Measurements from ENCODE around the gene RCN2. TPM values are rescaled to one million over a fixed set of nuclear protein-coding genes. Genes with fewer than 3 reads are reported as not detected.
"Not testable (repeated sequence)": the region's sequence is repeated elsewhere in the genome, so short reads cannot be mapped to it uniquely, and the experiment has no call there.

RCN2 gene
- polyA plus RNA-seq (2013, experiment 1 of 2) = 246 TPM
- polyA plus RNA-seq (2013, experiment 2 of 2) = 252 TPM

- no peaks in the 10 kb centered on the region for H3K79me1 ChIP-seq (ENCODE audit: low read depth, low read length)
- H3K9me3 ChIP-seq (replicated peaks in 1 of 2; ENCODE audit: control insufficient read depth in 2 of 2, insufficient read depth in 1 of 2, low read depth in 1 of 2, low read length in 2 of 2) = no peaks in the 10 kb centered on the region
- peaks cover 2 to 25% of the 10 kb centered on the region in 2 donors for H3K4me1 ChIP-seq (ENCODE audit: control insufficient read depth in 2 of 2, insufficient read depth in 1 of 2, low read depth in 1 of 2, low read length in 2 of 2)
- DNase-seq (ENCODE audit: low spot score) = peak; percentile 92
- peak within 1 kb of the TSS; percentile 96 for H3K23ac ChIP-seq (ENCODE audit: low read depth, low read length, poor library complexity)
- peak within 1 kb of the TSS; percentile 83 for H2AFZ ChIP-seq (ENCODE audit: low read length)
- H2AK5ac ChIP-seq (ENCODE audit: low read depth, low read length) = peak within 1 kb of the TSS; percentile 34
- H3K4me2 ChIP-seq (ENCODE audit: insufficient read depth, low read length, poor library complexity, severe bottlenecking) = peak within 1 kb of the TSS; percentile 65
- H3K27me3 ChIP-seq (ENCODE audit: control insufficient read depth in 3 of 3, insufficient read depth in 3 of 3, low read depth in 1 of 3, low read length in 3 of 3) = peaks cover 0 to 3% (median 0%) of the 10 kb centered on the region in 3 experiments
- H3K4me3 ChIP-seq (ENCODE audit: low read length in 2 of 2) = peak within 1 kb of the TSS; percentile 92 to 99
- H3K36me3 ChIP-seq (replicated peaks in 1 of 2; ENCODE audit: control insufficient read depth in 2 of 2, insufficient read depth in 2 of 2, low read length in 2 of 2) = peaks cover 8 to 42% of the 10 kb centered on the region in 2 donors
- H3K4ac ChIP-seq (ENCODE audit: low read length) = peak within 1 kb of the TSS; percentile 66
- peak within 1 kb of the TSS; percentile 12 for H2BK15ac ChIP-seq (ENCODE audit: low read length)
- no peak within 1 kb of the TSS for H4K91ac ChIP-seq (ENCODE audit: low read depth, low read length, poor library complexity)
- H3K14ac ChIP-seq (ENCODE audit: low read length) = peak within 1 kb of the TSS; percentile 95
- WGBS, 2 donors (ENCODE audit: extremely low coverage in 2 of 2, insufficient read length in 2 of 2, insufficient replicate concordance in 1 of 2) = no CpG with 5 or more reads among the region's 96 CpGs
- H2BK5ac ChIP-seq (ENCODE audit: low read length) = peak within 1 kb of the TSS; percentile 94
- H3K9ac ChIP-seq (ENCODE audit: low read depth, low read length, poor library complexity) = peak within 1 kb of the TSS; percentile 98
- H3K27ac ChIP-seq (replicated peaks; ENCODE audit: low read length) = peak within 1 kb of the TSS; percentile 91
- H3K18ac ChIP-seq (ENCODE audit: low read length) = peak within 1 kb of the TSS; percentile 98
- H2BK12ac ChIP-seq (ENCODE audit: low read length) = peak within 1 kb of the TSS; percentile 66
- peak within 1 kb of the TSS; percentile 49 for H2BK120ac ChIP-seq (ENCODE audit: low read depth, low read length)
- no peak within 1 kb of the TSS for H4K8ac ChIP-seq (ENCODE audit: low read depth, low read length)
These were observed at the start of gene RCN2 for GRCh38 chr15:76931397-76932134. Gene RCN2 (plus strand): TSS chr15:76931749. CDS start chr15:76931842, 93 bp downstream.

GRCh38 chr15:76885212-76885611, 46.3 kb upstream of the RCN2 start:
- DNase-seq (ENCODE audit: low spot score) = no peak
- Histone ChIP-seq H4K8ac (ENCODE audit: low read depth, low read length) (no peak overlapping the region), H3K4me3 (ENCODE audit: low read length in 2 of 2) (no peak overlapping the region), H3K23ac (ENCODE audit: low read depth, low read length, poor library complexity) (no peak overlapping the region), H3K18ac (ENCODE audit: low read length) (no peak overlapping the region), H3K9me3 (replicated peaks in 1 of 2; ENCODE audit: control insufficient read depth in 2 of 2, insufficient read depth in 1 of 2, low read depth in 1 of 2, low read length in 2 of 2) (no peaks in the 10 kb centered on the region), H2BK12ac (ENCODE audit: low read length) (no peak overlapping the region), H4K91ac (ENCODE audit: low read depth, low read length, poor library complexity) (no peak overlapping the region), H3K36me3 (replicated peaks in 1 of 2; ENCODE audit: control insufficient read depth in 2 of 2, insufficient read depth in 2 of 2, low read length in 2 of 2) (peaks cover 0 to 5% of the 10 kb centered on the region in 2 donors), H2AFZ (ENCODE audit: low read length) (no peak overlapping the region), H3K4me1 (ENCODE audit: control insufficient read depth in 2 of 2, insufficient read depth in 1 of 2, low read depth in 1 of 2, low read length in 2 of 2) (no peaks in the 10 kb centered on the region), H3K4ac (ENCODE audit: low read length) (no peak overlapping the region), H3K27me3 (ENCODE audit: control insufficient read depth in 3 of 3, insufficient read depth in 3 of 3, low read depth in 1 of 3, low read length in 3 of 3) (no peaks in the 10 kb centered on the region), H2BK120ac (ENCODE audit: low read depth, low read length) (no peak overlapping the region), H3K14ac (ENCODE audit: low read length) (no peak overlapping the region), H2AK5ac (ENCODE audit: low read depth, low read length) (no peak overlapping the region), H3K9ac (ENCODE audit: low read depth, low read length, poor library complexity) (no peak overlapping the region), H2BK5ac (ENCODE audit: low read length) (no peak overlapping the region), H3K27ac (replicated peaks; ENCODE audit: low read length) (no peak overlapping the region), H3K79me1 (ENCODE audit: low read depth, low read length) (no peaks in the 10 kb centered on the region), H3K4me2 (ENCODE audit: insufficient read depth, low read length, poor library complexity, severe bottlenecking) (no peak overlapping the region), H2BK15ac (ENCODE audit: low read length) (no peak overlapping the region)
- no CpG with 5 or more reads among the region's 2 CpGs for WGBS, 2 donors (ENCODE audit: extremely low coverage in 2 of 2, insufficient read length in 2 of 2, insufficient replicate concordance in 1 of 2)

GRCh38 chr15:76887280-76888141, 44.0 kb upstream of the RCN2 start:
- not testable (repeated sequence) for H3K79me1 ChIP-seq (ENCODE audit: low read depth, low read length); H4K91ac ChIP-seq (ENCODE audit: low read depth, low read length, poor library complexity); H3K4ac ChIP-seq (ENCODE audit: low read length); H2BK5ac ChIP-seq (ENCODE audit: low read length); H3K4me2 ChIP-seq (ENCODE audit: insufficient read depth, low read length, poor library complexity, severe bottlenecking); H3K27me3 ChIP-seq (ENCODE audit: control insufficient read depth in 3 of 3, insufficient read depth in 3 of 3, low read depth in 1 of 3, low read length in 3 of 3); H4K8ac ChIP-seq (ENCODE audit: low read depth, low read length); H3K14ac ChIP-seq (ENCODE audit: low read length); H3K4me1 ChIP-seq (ENCODE audit: control insufficient read depth in 2 of 2, insufficient read depth in 1 of 2, low read depth in 1 of 2, low read length in 2 of 2); DNase-seq (ENCODE audit: low spot score); H3K9me3 ChIP-seq (replicated peaks in 1 of 2; ENCODE audit: control insufficient read depth in 2 of 2, insufficient read depth in 1 of 2, low read depth in 1 of 2, low read length in 2 of 2); H2AK5ac ChIP-seq (ENCODE audit: low read depth, low read length); H2BK15ac ChIP-seq (ENCODE audit: low read length); H3K9ac ChIP-seq (ENCODE audit: low read depth, low read length, poor library complexity); H3K36me3 ChIP-seq (replicated peaks in 1 of 2; ENCODE audit: control insufficient read depth in 2 of 2, insufficient read depth in 2 of 2, low read length in 2 of 2); H2AFZ ChIP-seq (ENCODE audit: low read length); H2BK12ac ChIP-seq (ENCODE audit: low read length); H3K27ac ChIP-seq (replicated peaks; ENCODE audit: low read length); H2BK120ac ChIP-seq (ENCODE audit: low read depth, low read length)
- no CpG with 5 or more reads among the region's 14 CpGs for WGBS, 2 donors (ENCODE audit: extremely low coverage in 2 of 2, insufficient read length in 2 of 2, insufficient replicate concordance in 1 of 2)
- Histone ChIP-seq H3K18ac (ENCODE audit: low read length) (peak overlapping the region; percentile 19), H3K4me3 (ENCODE audit: low read length in 2 of 2) (peak overlapping the region in 1 of 2 donors; percentile 16), H3K23ac (ENCODE audit: low read depth, low read length, poor library complexity) (peak overlapping the region; percentile 65)

DNA sequence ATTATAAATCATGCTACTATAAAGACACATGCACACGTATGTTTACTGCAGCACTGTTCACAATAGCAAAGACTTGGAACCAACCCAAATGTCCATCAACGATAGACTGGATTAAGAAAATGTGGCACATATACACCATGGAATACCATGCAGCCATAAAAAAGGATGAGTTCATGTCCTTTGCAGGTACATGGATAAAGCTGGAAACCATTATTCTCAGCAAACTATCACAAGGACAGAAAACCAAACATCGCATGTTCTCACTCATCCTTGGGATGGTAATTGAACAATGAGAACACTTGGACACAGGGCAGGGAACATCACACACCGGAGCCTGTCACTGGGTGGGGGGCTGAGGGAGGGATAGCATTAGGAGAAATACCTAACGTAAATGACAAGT, 38.7 kb upstream of the RCN2 start:
- H3K4me1 ChIP-seq (ENCODE audit: control insufficient read depth in 2 of 2, insufficient read depth in 1 of 2, low read depth in 1 of 2, low read length in 2 of 2); H3K36me3 ChIP-seq (replicated peaks in 1 of 2; ENCODE audit: control insufficient read depth in 2 of 2, insufficient read depth in 2 of 2, low read length in 2 of 2); H2BK120ac ChIP-seq (ENCODE audit: low read depth, low read length); H3K4me3 ChIP-seq (ENCODE audit: low read length in 2 of 2); H3K9ac ChIP-seq (ENCODE audit: low read depth, low read length, poor library complexity); H3K4me2 ChIP-seq (ENCODE audit: insufficient read depth, low read length, poor library complexity, severe bottlenecking); H2BK5ac ChIP-seq (ENCODE audit: low read length); H4K8ac ChIP-seq (ENCODE audit: low read depth, low read length); H3K4ac ChIP-seq (ENCODE audit: low read length); H4K91ac ChIP-seq (ENCODE audit: low read depth, low read length, poor library complexity); H3K27ac ChIP-seq (replicated peaks; ENCODE audit: low read length); H2BK12ac ChIP-seq (ENCODE audit: low read length); H3K79me1 ChIP-seq (ENCODE audit: low read depth, low read length); H2BK15ac ChIP-seq (ENCODE audit: low read length); H3K9me3 ChIP-seq (replicated peaks in 1 of 2; ENCODE audit: control insufficient read depth in 2 of 2, insufficient read depth in 1 of 2, low read depth in 1 of 2, low read length in 2 of 2); DNase-seq (ENCODE audit: low spot score); H2AK5ac ChIP-seq (ENCODE audit: low read depth, low read length); H3K18ac ChIP-seq (ENCODE audit: low read length); H3K27me3 ChIP-seq (ENCODE audit: control insufficient read depth in 3 of 3, insufficient read depth in 3 of 3, low read depth in 1 of 3, low read length in 3 of 3); H2AFZ ChIP-seq (ENCODE audit: low read length); H3K14ac ChIP-seq (ENCODE audit: low read length); H3K23ac ChIP-seq (ENCODE audit: low read depth, low read length, poor library complexity): not testable (repeated sequence)
- WGBS, 2 donors (ENCODE audit: extremely low coverage in 2 of 2, insufficient read length in 2 of 2, insufficient replicate concordance in 1 of 2) = no CpG with 5 or more reads among the region's 5 CpGs

All from neuronal stem cell (in vitro differentiated cells).